ENCODE data around the gene ZNF331. TPM values are rescaled to one million over a fixed set of nuclear protein-coding genes. Genes with fewer than 3 reads are reported as not detected.

Gene ZNF331
- total RNA-seq, 2 experiments from 2014 or later = 16.2 to 23.7 TPM

- intact Hi-C loops (cut with micrococcal nuclease; ENCODE audit: unreplicated experiment) = no loop called here
- H3K9me3 ChIP-seq (ENCODE audit: low read length) = peaks cover 12% of the 10 kb centered on the region; the same call in 1 of the 2 replicates
- no peaks in the 10 kb centered on the region for H3K4me1 ChIP-seq (ENCODE audit: insufficient read depth, low read length, poor library complexity, severe bottlenecking)
- H2AFZ ChIP-seq (ENCODE audit: low read length) = no peak overlapping the region
- H4K20me1 ChIP-seq (ENCODE audit: insufficient read depth, low read length) = no peaks in the 10 kb centered on the region
- H3K4me3 ChIP-seq (ENCODE audit: low read depth, low read length, poor library complexity, severe bottlenecking) = no peak overlapping the region
- ChIA-PET POLR2A (no interaction called here), CTCF (ENCODE audit: unreplicated experiment) (no interaction called here)
- H3K9me2 ChIP-seq (ENCODE audit: insufficient read depth, low read length) = no peaks in the 10 kb centered on the region
- no peak overlapping the region for H3K4me2 ChIP-seq (ENCODE audit: low read length)
- peaks cover 47% of the 10 kb centered on the region for H3K36me3 ChIP-seq (ENCODE audit: insufficient read depth, low read length)
- no peak for TF ChIP-seq EZH2phosphoT487 (IDR thresholded peaks at IDR 0.05; ENCODE audit: borderline replicate concordance, low read depth, low read length)
- TF ChIP-seq, protein P1, sequence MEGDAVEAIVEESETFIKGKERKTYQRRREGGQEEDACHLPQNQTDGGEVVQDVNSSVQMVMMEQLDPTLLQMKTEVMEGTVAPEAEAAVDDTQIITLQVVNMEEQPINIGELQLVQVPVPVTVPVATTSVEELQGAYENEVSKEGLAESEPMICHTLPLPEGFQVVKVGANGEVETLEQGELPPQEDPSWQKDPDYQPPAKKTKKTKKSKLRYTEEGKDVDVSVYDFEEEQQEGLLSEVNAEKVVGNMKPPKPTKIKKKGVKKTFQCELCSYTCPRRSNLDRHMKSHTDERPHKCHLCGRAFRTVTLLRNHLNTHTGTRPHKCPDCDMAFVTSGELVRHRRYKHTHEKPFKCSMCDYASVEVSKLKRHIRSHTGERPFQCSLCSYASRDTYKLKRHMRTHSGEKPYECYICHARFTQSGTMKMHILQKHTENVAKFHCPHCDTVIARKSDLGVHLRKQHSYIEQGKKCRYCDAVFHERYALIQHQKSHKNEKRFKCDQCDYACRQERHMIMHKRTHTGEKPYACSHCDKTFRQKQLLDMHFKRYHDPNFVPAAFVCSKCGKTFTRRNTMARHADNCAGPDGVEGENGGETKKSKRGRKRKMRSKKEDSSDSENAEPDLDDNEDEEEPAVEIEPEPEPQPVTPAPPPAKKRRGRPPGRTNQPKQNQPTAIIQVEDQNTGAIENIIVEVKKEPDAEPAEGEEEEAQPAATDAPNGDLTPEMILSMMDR (conservative IDR thresholded peaks at IDR 0.05; ENCODE audit: low read length) = no peak
- no TSS peak for BruUV-seq (replicated peaks)
- no peaks in the 10 kb centered on the region for H3K79me2 ChIP-seq (ENCODE audit: insufficient read depth, low read depth, low read length)
- no peak for DNase-seq (ENCODE audit: low spot score)
- no peak overlapping the region for H3K27ac ChIP-seq (ENCODE audit: low read depth, low read length, poor library complexity, severe bottlenecking)
Observed at GRCh38 chr19:53579518-53579917, 41.6 kb downstream of the ZNF331 start.

GRCh38 chr19:53580871-53581835, 43.2 kb downstream of the ZNF331 start:
- DNase-seq (ENCODE audit: low spot score) = no peak
- Histone ChIP-seq H4K20me1 (ENCODE audit: insufficient read depth, low read length) (no peaks in the 10 kb centered on the region), H2AFZ (ENCODE audit: low read length) (no peak overlapping the region), H3K4me2 (ENCODE audit: low read length) (no peak overlapping the region), H3K79me2 (ENCODE audit: insufficient read depth, low read depth, low read length) (no peaks in the 10 kb centered on the region), H3K9me3 (ENCODE audit: low read length) (peaks cover 12% of the 10 kb centered on the region; the same call in 1 of the 2 replicates), H3K36me3 (ENCODE audit: insufficient read depth, low read length) (peaks cover 37% of the 10 kb centered on the region), H3K27ac (ENCODE audit: low read depth, low read length, poor library complexity, severe bottlenecking) (no peak overlapping the region), H3K4me1 (ENCODE audit: insufficient read depth, low read length, poor library complexity, severe bottlenecking) (no peaks in the 10 kb centered on the region), H3K9me2 (ENCODE audit: insufficient read depth, low read length) (no peaks in the 10 kb centered on the region), H3K4me3 (ENCODE audit: low read depth, low read length, poor library complexity, severe bottlenecking) (no peak overlapping the region)
- no TSS peak for BruUV-seq (replicated peaks)
- TF ChIP-seq, protein P1 (conservative IDR thresholded peaks at IDR 0.05; ENCODE audit: low read length) = no peak
- no peak for TF ChIP-seq EZH2phosphoT487 (IDR thresholded peaks at IDR 0.05; ENCODE audit: borderline replicate concordance, low read depth, low read length)
- ChIA-PET POLR2A (no interaction called here), CTCF (ENCODE audit: unreplicated experiment) (no interaction called here)
- intact Hi-C loops (cut with micrococcal nuclease; ENCODE audit: unreplicated experiment) = no loop called here

DNA sequence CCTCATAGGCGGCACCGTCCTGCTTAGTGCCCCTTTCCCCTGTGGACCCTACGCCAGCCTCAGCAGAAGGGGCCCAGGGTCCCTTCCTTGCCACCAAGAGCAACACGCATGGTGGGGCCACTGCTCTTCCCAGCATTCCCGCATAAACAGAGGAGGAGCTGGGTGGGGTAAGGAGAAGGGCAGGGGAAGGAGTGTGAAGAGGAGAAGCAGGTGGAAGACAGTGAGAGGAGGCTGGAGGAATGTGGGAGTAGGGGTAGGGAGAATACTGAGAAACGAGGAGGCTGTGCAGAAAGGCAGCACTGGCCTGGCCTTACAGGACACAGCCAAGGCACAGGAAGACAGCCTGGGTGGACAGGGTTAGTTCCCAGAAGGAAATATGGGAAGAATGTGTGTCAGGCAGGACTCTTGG, 43.9 kb downstream of the ZNF331 start:
- no peak overlapping the region for H3K4me3 ChIP-seq (ENCODE audit: low read depth, low read length, poor library complexity, severe bottlenecking)
- CTCF ChIA-PET (ENCODE audit: unreplicated experiment) = no interaction called here
- no peak overlapping the region for H3K4me2 ChIP-seq (ENCODE audit: low read length)
- H3K36me3 ChIP-seq (ENCODE audit: insufficient read depth, low read length) = peaks cover 30% of the 10 kb centered on the region
- intact Hi-C loops (cut with micrococcal nuclease; ENCODE audit: unreplicated experiment) = no loop called here
- TF ChIP-seq, protein P1 (conservative IDR thresholded peaks at IDR 0.05; ENCODE audit: low read length) = no peak
- TF ChIP-seq EZH2phosphoT487 (IDR thresholded peaks at IDR 0.05; ENCODE audit: borderline replicate concordance, low read depth, low read length) = no peak
- no peak overlapping the region for H2AFZ ChIP-seq (ENCODE audit: low read length)
- H3K79me2 ChIP-seq (ENCODE audit: insufficient read depth, low read depth, low read length) = no peaks in the 10 kb centered on the region
- POLR2A ChIA-PET = no interaction called here
- no peaks in the 10 kb centered on the region for H3K9me2 ChIP-seq (ENCODE audit: insufficient read depth, low read length)
- no peaks in the 10 kb centered on the region for H4K20me1 ChIP-seq (ENCODE audit: insufficient read depth, low read length)
- H3K4me1 ChIP-seq (ENCODE audit: insufficient read depth, low read length, poor library complexity, severe bottlenecking) = no peaks in the 10 kb centered on the region
- H3K27ac ChIP-seq (ENCODE audit: low read depth, low read length, poor library complexity, severe bottlenecking) = no peak overlapping the region
- H3K9me3 ChIP-seq (ENCODE audit: low read length) = peaks cover 6% of the 10 kb centered on the region; the same call in 1 of the 2 replicates
- no peak for DNase-seq (ENCODE audit: low spot score)
- BruUV-seq (replicated peaks) = no TSS peak

All from OCI-LY7 (cell line).